Hematopoietic multipotent progenitor cell treated with erythropoietin and hydrocortisone succinate and interleukin-3 and kit ligand, for 6 days (in vitro differentiated cells): ENCODE measurements around the gene CCDC170.

Source experiments
- DNase-seq: peaks from one replicate; pipeline ENCODE4 v3.0.0-alpha.2; 2015

CCDC170 gene

GRCh38 chr6:151624481-151624880 is 130.7 kb downstream of the CCDC170 start:
- no peak for DNase-seq

- no peak for DNase-seq
Observed at GRCh38 chr6:151624900-151625536, 131.2 kb downstream of the CCDC170 start.

DNA sequence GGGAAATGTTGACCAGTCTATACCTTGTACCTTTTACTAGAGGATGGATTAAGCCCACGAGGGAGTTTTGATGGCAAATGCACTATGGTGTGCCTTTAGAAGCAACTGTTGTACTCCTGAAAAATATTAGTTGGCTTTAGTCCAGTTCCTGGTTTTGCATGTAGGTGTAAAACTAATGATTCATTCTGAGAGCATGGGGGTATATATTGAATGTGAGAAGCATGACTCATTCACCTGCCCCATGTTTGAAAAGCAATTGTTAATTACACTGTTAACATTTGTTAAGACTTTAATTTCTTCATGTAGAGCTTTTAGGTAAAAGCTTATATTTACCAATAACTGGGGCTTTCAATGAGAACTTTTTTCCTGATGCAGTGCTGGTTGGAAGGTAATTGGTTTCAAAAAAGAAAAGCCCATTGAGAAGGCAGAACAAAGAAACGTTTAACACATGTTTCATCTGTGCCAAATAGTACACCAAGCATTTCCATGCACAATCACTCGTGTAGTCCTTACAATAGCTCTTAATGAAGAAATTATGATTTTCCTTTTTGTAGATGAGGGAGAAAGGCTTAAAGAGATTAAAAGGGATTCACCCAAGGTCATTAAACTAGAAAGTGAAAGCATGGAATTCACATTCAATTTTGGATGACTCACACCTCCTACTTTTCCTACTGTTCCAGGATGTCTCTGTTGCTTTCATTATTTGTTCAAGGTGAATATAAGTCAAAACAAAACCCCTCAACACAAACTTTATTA is 134.1 kb downstream of the CCDC170 start:
- no peak for DNase-seq

GRCh38 chr6:151629791-151630190 is 136.0 kb downstream of the CCDC170 start:
- no peak for DNase-seq

DNA sequence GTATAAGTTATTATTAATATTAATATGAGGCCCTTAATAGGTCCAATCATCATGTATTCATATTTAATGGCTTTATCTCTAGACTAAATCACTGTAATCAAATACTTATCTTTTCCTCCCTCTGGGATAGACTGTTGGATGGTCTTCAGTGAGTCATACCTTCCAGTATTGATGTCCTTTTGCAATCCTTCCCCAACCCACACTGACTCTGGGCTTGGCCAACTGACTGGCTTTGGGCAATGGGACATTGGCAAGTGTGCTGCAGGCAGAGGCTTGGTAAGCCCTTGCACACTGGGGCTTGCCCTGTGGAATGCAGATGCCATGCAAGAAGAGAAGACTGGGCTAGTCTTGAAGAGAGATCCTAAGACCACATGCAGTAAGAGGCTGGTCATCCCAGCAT is 136.6 kb downstream of the CCDC170 start:
- DNase-seq = no peak

GRCh38 chr6:151630991-151631655 is 137.3 kb downstream of the CCDC170 start:
- no peak for DNase-seq

DNA sequence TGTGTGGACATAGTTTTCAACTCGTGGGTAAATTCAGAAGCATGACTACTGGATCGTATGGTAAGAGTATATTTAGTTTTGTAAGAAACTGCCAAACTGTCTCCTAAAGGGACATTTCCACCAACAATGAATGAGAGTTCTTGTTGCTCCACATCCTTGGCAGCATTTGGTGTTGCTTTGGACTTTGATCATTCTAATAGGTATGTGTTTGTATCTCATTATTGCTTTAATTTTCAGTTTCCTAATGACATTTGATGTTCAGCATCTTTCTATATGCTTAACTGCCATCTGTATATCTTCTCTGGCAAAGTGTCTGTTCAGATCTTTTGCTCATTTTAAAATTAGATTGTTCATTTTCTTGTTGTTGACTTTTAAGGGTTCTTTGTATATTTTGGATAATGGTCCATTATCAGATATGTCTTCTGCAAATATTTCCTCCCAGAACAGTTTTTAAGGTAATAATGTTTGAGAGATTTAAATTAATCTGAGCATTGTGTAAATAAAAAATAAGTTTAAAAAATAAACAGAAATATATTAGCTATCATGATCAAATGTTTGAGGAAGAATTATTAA is 138.7 kb downstream of the CCDC170 start:
- no peak for DNase-seq

DNA sequence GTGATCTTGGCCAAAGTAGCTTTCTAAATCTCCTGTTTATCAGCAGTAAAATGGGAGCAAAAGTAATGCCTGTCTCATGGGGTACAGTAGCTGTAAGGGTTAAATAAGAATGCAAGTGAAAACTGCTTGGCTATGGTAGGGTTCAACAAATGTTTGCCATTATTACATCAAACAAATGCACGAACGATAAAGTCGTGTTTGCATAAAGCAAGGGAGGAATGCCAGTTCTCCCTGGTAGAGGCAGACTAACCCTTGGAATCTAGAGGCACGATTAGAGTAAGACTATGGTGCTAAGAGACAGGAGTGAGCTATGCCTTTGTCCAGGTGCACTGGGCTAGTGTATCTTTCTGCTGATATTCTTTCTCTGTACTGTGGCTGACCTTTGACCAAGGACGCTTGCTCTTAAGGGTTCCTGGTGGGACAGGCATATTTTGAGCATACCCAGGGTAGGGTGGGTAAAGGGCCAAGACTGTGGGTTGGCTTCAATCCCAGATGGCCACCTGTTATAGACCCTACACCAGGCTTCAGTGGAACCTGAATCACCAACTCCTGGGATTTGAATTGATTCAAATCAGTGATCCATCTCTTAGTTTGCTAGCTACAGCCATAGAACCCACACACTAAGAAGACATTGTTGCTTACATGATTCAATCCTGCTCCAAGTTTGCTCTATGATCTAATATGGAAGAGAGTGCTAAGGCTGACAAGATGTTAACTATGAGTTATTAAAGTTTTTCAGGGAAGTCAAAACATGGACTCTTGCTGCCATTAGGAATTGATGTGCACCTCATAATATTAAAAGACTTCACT is 139.9 kb downstream of the CCDC170 start:
- DNase-seq = no peak

- no peak for DNase-seq
Observed at GRCh38 chr6:151634336-151634720, 140.5 kb downstream of the CCDC170 start.

DNA sequence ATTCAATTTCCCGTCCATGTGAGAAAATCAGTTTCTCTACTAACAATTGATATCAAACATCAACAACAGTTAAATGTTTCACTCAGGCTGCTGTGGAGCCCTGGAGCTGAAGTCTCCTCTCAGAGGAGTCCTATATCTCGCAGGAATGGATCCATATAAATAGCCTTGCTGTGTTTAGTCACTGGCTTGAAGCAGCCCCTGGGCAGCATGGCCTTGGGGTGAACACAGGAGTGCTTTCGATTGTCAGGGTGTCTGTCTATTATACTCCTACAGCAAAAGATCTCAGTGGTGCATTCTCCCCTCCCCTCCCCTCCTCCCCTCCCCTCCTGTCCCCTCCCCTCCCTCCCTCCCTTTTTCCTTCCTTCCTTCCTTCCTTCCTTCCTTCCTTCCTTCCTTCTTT is 141.9 kb downstream of the CCDC170 start:
- DNase-seq = no peak

DNA sequence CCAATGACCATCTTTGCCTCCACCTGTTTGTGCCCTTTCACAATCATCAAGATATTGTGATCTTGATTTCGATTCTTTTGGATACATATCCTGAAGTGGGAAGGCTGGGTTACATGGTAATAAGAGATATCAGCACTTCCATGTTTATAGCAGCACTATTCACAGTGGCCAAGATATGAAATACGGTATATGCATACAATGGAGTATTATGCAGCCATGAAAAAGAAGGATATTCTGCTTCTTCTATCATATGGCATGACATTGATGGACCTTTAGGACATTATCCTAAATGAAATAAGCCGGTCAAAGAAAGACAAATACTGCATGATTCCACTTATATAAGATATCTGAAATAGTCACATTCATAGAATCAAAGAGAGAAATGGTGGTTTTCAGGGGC is 144.0 kb downstream of the CCDC170 start:
- no peak for DNase-seq

GRCh38 chr6:151639750-151640149 is 145.9 kb downstream of the CCDC170 start:
- DNase-seq = no peak

DNA sequence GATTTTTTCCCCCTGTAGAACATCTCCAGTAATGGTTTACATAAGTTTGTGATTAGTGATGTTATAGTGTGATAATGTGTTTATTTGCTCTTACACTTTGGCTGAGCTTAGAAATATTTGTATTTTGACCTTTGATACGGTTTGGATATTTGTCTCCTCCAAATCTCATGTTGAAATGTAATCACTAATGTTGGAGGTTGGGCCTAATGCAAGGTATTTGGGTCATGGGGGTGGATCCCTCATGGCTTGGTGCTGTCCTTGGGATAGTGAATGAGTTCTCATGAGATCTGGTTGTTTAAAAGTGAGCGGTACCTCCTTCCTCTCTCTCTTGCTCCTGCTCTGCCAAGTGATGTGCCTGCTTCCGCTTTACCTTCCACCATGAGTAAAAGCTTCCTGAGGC is 147.2 kb downstream of the CCDC170 start:
- DNase-seq = no peak

DNA sequence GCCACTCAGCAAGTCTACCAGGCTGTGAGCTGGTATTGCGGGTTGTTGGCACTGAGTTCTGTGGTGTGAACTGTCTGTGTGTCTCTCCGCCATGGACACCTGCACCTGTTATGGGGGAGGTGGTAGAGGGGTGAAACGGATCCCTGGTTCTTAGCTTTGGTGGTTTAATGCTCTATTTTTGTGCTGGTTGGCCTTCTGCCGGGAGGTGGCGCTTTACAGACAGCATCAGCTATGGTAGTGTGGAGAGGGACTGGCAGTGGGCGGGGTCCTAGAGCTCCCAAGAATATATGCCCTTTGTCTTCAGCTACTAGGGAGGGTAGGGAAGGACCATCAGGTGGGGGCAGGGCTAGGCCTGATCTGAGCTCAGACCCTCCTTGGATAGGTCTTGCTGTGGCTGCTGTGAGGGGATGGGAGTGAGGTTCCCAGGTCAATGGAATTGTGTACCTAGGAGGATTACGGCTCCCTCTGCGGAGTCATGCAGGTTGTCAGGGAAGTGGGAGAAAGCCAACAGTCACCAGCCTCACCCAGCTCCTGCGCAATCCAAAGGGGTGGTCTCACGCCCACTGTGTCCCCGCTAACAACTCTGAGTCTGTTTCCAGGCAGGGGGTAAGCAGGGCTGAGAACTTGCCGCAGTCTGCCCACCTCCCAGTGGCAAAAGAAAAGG is 154.3 kb downstream of the CCDC170 start:
- no peak for DNase-seq

GRCh38 chr6:151649835-151650234 is 156.0 kb downstream of the CCDC170 start:
- DNase-seq = no peak

DNA sequence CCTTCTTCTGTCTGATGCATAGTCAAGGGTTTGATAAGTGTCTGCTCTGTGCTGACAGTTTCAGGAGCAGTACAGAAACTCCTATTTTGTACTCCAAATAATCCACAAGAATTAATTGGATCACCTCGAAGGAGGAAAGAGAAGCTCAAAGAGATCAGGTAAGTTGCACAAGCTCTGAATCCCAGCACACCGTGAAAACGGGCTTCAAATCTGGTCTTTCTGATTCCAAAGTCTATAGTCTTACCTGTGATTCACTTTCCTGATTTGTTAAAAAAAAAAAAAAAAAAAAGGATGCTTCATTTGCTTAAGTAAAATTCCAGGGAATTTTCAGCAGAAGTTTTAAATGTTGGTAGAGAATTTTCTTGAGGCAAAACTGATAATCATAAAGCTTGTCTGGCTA is 157.8 kb downstream of the CCDC170 start:
- no peak for DNase-seq

GRCh38 chr6:151652325-151652724 is 158.5 kb downstream of the CCDC170 start:
- DNase-seq = no peak

DNA sequence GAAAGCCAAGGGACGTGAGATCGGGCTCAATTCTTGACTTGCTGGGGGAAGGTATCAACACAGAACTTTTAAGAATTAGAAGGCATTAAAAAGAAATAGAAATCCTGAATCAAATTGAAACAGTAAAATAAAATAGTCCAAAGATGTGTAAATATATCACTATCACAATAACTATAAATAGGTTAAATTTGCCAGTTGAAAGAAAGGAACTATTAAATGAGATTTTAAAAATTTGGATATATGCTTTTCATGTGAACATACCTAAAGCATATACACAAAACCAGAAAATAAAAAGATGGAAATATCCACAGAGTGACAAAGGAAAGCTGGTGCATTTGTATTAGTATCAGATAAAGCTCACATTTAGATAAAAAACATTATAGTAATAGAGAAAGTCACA is 161.3 kb downstream of the CCDC170 start:
- no peak for DNase-seq

DNA sequence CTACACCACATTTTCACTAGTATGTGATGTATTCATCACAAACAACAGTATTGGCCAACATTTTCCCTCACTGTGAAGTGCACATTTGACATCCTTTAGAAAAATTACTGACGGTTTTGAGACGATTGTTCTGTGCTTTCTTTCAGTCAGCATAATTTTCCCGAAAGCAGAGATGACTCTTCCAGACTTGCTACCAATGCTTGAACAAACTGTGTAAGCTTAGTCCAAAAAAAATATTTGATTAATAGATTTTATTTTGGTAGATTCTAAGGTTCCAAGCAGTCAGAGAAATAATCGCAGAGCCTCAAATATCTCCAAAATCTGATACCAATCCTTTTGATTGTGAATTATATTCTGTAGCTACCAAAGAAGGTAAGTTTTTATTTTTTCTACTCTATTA is 162.6 kb downstream of the CCDC170 start:
- no peak for DNase-seq

DNA sequence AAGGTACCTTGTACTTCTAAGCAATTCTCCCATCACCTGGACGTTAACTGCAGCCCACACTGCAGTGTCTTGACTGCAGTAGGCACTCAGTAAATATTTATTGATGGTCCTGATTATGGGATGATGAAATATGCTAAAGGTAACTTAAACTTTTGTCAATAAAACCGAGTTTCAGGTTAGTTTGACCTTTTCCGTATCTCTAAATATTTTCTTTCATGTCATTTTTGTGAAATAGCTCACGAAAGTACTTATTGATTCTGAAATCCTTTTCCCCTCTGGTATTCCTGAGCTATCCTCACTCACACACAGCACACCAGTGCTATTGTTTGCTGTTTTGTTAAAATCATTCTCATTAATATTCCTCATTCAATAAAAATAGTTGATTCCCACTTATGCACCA is 164.3 kb downstream of the CCDC170 start:
- no peak for DNase-seq

- DNase-seq = no peak
Observed at GRCh38 chr6:151659212-151659611, 165.4 kb downstream of the CCDC170 start.

- DNase-seq = no peak
Observed at GRCh38 chr6:151661509-151661908, 167.7 kb downstream of the CCDC170 start.
